GM12891 (cell line): Measurements from ENCODE around the gene CAMK1D.

Experiments used
- POLR2A ChIP-seq: IDR thresholded peaks from 2 replicates; pipeline ENCODE4 v1.6.1; 2011; ENCODE audit warnings: low read depth, low read length, control low read depth
- POLR2AphosphoS5 ChIP-seq: IDR thresholded peaks from 2 replicates; pipeline ENCODE4 v1.6.1; 2011; ENCODE audit warnings: low read depth, low read length, control low read depth
- SPI1 ChIP-seq: IDR thresholded peaks from 2 replicates; pipeline ENCODE4 v1.6.1; 2011; ENCODE audit warnings: low read depth, low read length, control low read depth
- TAF1 ChIP-seq: IDR thresholded peaks from 2 replicates; pipeline ENCODE4 v1.6.1; 2011; ENCODE audit warnings: low read depth, low read length, control low read depth

DNA sequence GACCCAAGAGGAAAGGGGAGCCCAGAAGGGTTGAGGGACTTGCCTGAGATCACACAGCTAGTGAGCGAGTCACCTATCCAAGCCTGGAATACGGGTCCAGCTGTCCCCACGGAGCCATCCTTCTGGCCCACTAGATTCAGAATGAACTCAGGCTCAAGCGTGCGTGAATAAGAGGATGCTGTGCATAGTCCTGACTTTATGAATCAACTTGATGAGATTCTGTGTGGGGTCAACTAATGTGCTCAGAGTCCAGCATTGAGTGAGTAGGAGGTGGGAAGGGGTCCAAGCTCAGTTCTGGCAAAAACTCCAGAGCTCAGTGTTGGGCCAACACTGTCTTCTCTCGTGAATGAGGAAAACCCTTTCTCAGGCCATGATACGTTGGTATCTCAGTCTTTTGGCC, 41.4 kb downstream of the CAMK1D start:
- TF ChIP-seq SPI1 (no peak), POLR2A (no peak), POLR2AphosphoS5 (no peak), TAF1 (no peak)
